ENCODE results near the gene RAD1.

Gene RAD1

GRCh38 chr5:34916518-34916917, 1.2 kb upstream of the RAD1 start:
- DNase-seq (ENCODE audit: low read depth in 2 of 3, low spot score in 2 of 3) = no peak

- no peak for DNase-seq (ENCODE audit: low read depth in 2 of 3, low spot score in 2 of 3)
Observed at GRCh38 chr5:34915856-34916192, 520 bp upstream of the RAD1 start.

GRCh38 chr5:34914671-34915138, 599 bp downstream of the RAD1 start:
- DNase-seq (ENCODE audit: low read depth in 2 of 3, low spot score in 2 of 3) = peak in 1 of 3 experiments; percentile 12

GRCh38 chr5:34913072-34913471, 2.2 kb downstream of the RAD1 start:
- DNase-seq (ENCODE audit: low read depth in 2 of 3, low spot score in 2 of 3) = no peak

GRCh38 chr5:34905564-34905963, 9.7 kb downstream of the RAD1 start:
- no peak for DNase-seq (ENCODE audit: low read depth in 2 of 3, low spot score in 2 of 3)

GRCh38 chr5:34903260-34903659, 12.0 kb downstream of the RAD1 start:
- DNase-seq (ENCODE audit: low read depth in 2 of 3, low spot score in 2 of 3) = no peak

GRCh38 chr5:34900652-34901051, 14.7 kb downstream of the RAD1 start:
- DNase-seq (ENCODE audit: low read depth in 2 of 3, low spot score in 2 of 3) = no peak

- DNase-seq (ENCODE audit: low read depth in 2 of 3, low spot score in 2 of 3) = no peak
Observed at GRCh38 chr5:34899066-34899465, 16.2 kb downstream of the RAD1 start.

- no peak for DNase-seq (ENCODE audit: low read depth in 2 of 3, low spot score in 2 of 3)
Observed at GRCh38 chr5:34898258-34898895, 16.9 kb downstream of the RAD1 start.

GRCh38 chr5:34897646-34898045, 17.7 kb downstream of the RAD1 start:
- DNase-seq (ENCODE audit: low read depth in 2 of 3, low spot score in 2 of 3) = no peak

- no peak for DNase-seq (ENCODE audit: low read depth in 2 of 3, low spot score in 2 of 3)
Observed at GRCh38 chr5:34895641-34896419, 19.5 kb downstream of the RAD1 start.

- no peak for DNase-seq (ENCODE audit: low read depth in 2 of 3, low spot score in 2 of 3)
Observed at GRCh38 chr5:34894716-34895115, 20.6 kb downstream of the RAD1 start.

GRCh38 chr5:34892414-34892813, 22.9 kb downstream of the RAD1 start:
- DNase-seq (ENCODE audit: low read depth in 2 of 3, low spot score in 2 of 3) = no peak

GRCh38 chr5:34891981-34892380, 23.3 kb downstream of the RAD1 start:
- DNase-seq (ENCODE audit: low read depth in 2 of 3, low spot score in 2 of 3) = no peak

- DNase-seq (ENCODE audit: low read depth in 2 of 3, low spot score in 2 of 3) = no peak
Observed at GRCh38 chr5:34889394-34889793, 25.9 kb downstream of the RAD1 start.

GRCh38 chr5:34886392-34887119, 28.7 kb downstream of the RAD1 start:
- no peak for DNase-seq (ENCODE audit: low read depth in 2 of 3, low spot score in 2 of 3)

- no peak for DNase-seq (ENCODE audit: low read depth in 2 of 3, low spot score in 2 of 3)
Observed at GRCh38 chr5:34881246-34881645, 34.1 kb downstream of the RAD1 start.

- DNase-seq (ENCODE audit: low read depth in 2 of 3, low spot score in 2 of 3) = no peak
Observed at GRCh38 chr5:34876275-34876674, 39.0 kb downstream of the RAD1 start.

- DNase-seq (ENCODE audit: low read depth in 2 of 3, low spot score in 2 of 3) = no peak
Observed at GRCh38 chr5:34870382-34870781, 44.9 kb downstream of the RAD1 start.

- no peak for DNase-seq (ENCODE audit: low read depth in 2 of 3, low spot score in 2 of 3)
Observed at GRCh38 chr5:34869256-34869655, 46.0 kb downstream of the RAD1 start.

- no peak for DNase-seq (ENCODE audit: low read depth in 2 of 3, low spot score in 2 of 3)
Observed at GRCh38 chr5:34868791-34869190, 46.5 kb downstream of the RAD1 start.

GRCh38 chr5:34867660-34868059, 47.6 kb downstream of the RAD1 start:
- DNase-seq (ENCODE audit: low read depth in 2 of 3, low spot score in 2 of 3) = no peak
